Measurements from ENCODE around the gene ZNF423.

DNA sequence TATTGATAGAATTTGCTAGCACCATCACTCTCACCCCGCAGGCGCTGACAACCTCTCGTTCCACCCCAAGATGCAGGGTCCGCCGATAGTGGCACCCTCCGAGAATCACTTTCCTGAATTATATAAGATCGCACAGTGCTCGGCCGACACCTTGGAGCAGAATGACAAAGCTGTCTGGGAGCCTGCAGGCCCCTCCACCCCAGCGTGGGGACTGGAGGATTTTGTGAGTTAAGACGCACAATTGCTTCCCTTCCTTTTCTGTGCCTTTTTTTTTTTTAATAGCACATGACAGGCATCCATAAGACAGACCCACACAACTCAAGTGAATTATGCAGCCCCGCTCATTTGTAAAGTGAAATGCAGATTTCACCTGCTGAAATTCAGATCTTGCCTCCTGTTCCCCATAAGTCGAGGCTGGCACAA, 327.0 kb downstream of the ZNF423 start:
- TF ChIP-seq, protein P1, sequence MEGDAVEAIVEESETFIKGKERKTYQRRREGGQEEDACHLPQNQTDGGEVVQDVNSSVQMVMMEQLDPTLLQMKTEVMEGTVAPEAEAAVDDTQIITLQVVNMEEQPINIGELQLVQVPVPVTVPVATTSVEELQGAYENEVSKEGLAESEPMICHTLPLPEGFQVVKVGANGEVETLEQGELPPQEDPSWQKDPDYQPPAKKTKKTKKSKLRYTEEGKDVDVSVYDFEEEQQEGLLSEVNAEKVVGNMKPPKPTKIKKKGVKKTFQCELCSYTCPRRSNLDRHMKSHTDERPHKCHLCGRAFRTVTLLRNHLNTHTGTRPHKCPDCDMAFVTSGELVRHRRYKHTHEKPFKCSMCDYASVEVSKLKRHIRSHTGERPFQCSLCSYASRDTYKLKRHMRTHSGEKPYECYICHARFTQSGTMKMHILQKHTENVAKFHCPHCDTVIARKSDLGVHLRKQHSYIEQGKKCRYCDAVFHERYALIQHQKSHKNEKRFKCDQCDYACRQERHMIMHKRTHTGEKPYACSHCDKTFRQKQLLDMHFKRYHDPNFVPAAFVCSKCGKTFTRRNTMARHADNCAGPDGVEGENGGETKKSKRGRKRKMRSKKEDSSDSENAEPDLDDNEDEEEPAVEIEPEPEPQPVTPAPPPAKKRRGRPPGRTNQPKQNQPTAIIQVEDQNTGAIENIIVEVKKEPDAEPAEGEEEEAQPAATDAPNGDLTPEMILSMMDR (IDR thresholded peaks at IDR 0.05; ENCODE audit: low read length): no peak
- TF ChIP-seq EZH2 (IDR thresholded peaks at IDR 0.05; ENCODE audit: borderline replicate concordance, low read length): no peak
